Stimulated activated CD4-positive, alpha-beta T cell treated with anti-CD3 and anti-CD28 coated beads, Interleukin-2, amount 100 ng/mL, for 48 hours (primary cell): ENCODE measurements around the gene PRSS33.

Source experiments
- DNase-seq, 2 donors: peaks; one replicate each; pipeline ENCODE4 v3.0.0-alpha.2; 2020

PRSS33 gene

GRCh38 chr16:2820836-2821486 lies 33.6 kb upstream of the PRSS33 start:
- no peak for DNase-seq

GRCh38 chr16:2819939-2820835 lies 32.8 kb upstream of the PRSS33 start:
- DNase-seq = no peak

- no peak for DNase-seq
These were observed 32.0 kb upstream of the PRSS33 start for GRCh38 chr16:2819179-2819938.

- DNase-seq = no peak
These were observed 31.0 kb upstream of the PRSS33 start for GRCh38 chr16:2818272-2818876.

- DNase-seq = no peak
These were observed 30.2 kb upstream of the PRSS33 start for GRCh38 chr16:2817340-2818271.

- peak; percentile 15 to 40 for DNase-seq
These were observed 29.5 kb upstream of the PRSS33 start, which contains the start of gene PRSS21 for GRCh38 chr16:2816751-2817339. Gene PRSS21 (plus strand): TSS chr16:2817237. CDS start chr16:2817269, 32 bp downstream.

- no peak for DNase-seq
These were observed 28.0 kb upstream of the PRSS33 start for GRCh38 chr16:2815299-2815771.

GRCh38 chr16:2814551-2815298 lies 27.4 kb upstream of the PRSS33 start:
- no peak for DNase-seq

GRCh38 chr16:2813771-2814221 lies 26.4 kb upstream of the PRSS33 start:
- DNase-seq = no peak

GRCh38 chr16:2811703-2812471 lies 24.5 kb upstream of the PRSS33 start:
- DNase-seq = no peak

- DNase-seq = no peak
These were observed 23.3 kb upstream of the PRSS33 start for GRCh38 chr16:2810651-2811050.

- DNase-seq = no peak
These were observed 21.9 kb upstream of the PRSS33 start for GRCh38 chr16:2809149-2809760.

- DNase-seq = no peak
These were observed 20.8 kb upstream of the PRSS33 start for GRCh38 chr16:2808181-2808580.

- no peak for DNase-seq
These were observed 18.9 kb upstream of the PRSS33 start for GRCh38 chr16:2806286-2806685.

GRCh38 chr16:2804728-2805127 lies 17.4 kb upstream of the PRSS33 start:
- DNase-seq = no peak

GRCh38 chr16:2803545-2804195 lies 16.3 kb upstream of the PRSS33 start:
- no peak for DNase-seq

GRCh38 chr16:2799859-2800226 lies 12.5 kb upstream of the PRSS33 start:
- DNase-seq = no peak

- DNase-seq = no peak
These were observed 12.0 kb upstream of the PRSS33 start for GRCh38 chr16:2799205-2799858.
